WTC11 (cell line): ENCODE data around the gene NFS1.

Source experiments
- ELF4 ChIP-seq: sonication (generic); formaldehyde crosslinking; IDR thresholded peaks from 2 replicates; pipeline ENCODE4 v1.8.1; 2022; ENCODE audit warnings: low read depth, mild to moderate bottlenecking, moderate library complexity, missing genetic modification reagents
- JAZF1 ChIP-seq: fragments of 250-450 bp; sonication (Bioruptor Pico); IDR thresholded peaks from 2 replicates; pipeline ENCODE4 v1.9.0; 2021; ENCODE audit warnings: moderate library complexity, mild to moderate bottlenecking, inconsistent platforms
- JUN ChIP-seq: sonication (generic); formaldehyde crosslinking; IDR thresholded peaks from 2 replicates; pipeline ENCODE4 v1.8.0; 2023; ENCODE audit warnings: mild to moderate bottlenecking, missing genetic modification reagents
- NFYB ChIP-seq: sonication (generic); formaldehyde crosslinking; conservative IDR thresholded peaks from 2 replicates; pipeline ENCODE4 v1.8.0; 2022; ENCODE audit warnings: low read depth, missing genetic modification reagents
- TCF7 ChIP-seq: sonication (generic); formaldehyde crosslinking; IDR thresholded peaks from 2 replicates; pipeline ENCODE4 v1.8.0; 2022; ENCODE audit warnings: mild to moderate bottlenecking, low read depth, missing genetic modification reagents, moderate library complexity
- TEAD4 ChIP-seq: sonication (generic); formaldehyde crosslinking; IDR thresholded peaks from 2 replicates; pipeline ENCODE4 v1.8.0; 2022; ENCODE audit warnings: mild to moderate bottlenecking, missing genetic modification reagents
- ZNF416 ChIP-seq: fragments of 250-450 bp; sonication (Bioruptor Pico); IDR thresholded peaks from 2 replicates; pipeline ENCODE4 v1.9.0; 2021; ENCODE audit warnings: mild to moderate bottlenecking, inconsistent platforms
- TF ChIP-seq, protein P1 (sequence below): sonication (generic); formaldehyde crosslinking; IDR thresholded peaks from 2 replicates; pipeline ENCODE4 v1.8.1; 2022; ENCODE audit warnings: low read depth, missing genetic modification reagents, borderline replicate concordance
- TF ChIP-seq, protein P2 (sequence below): sonication (generic); formaldehyde crosslinking; IDR thresholded peaks from 2 replicates; pipeline ENCODE4 v1.8.1; 2022; ENCODE audit warnings: missing genetic modification reagents, borderline replicate concordance
- TF ChIP-seq, protein P3 (sequence below): sonication (generic); formaldehyde crosslinking; IDR thresholded peaks from 2 replicates; pipeline ENCODE4 v1.8.1; 2022; ENCODE audit warnings: mild to moderate bottlenecking, moderate library complexity, missing genetic modification reagents
- TF ChIP-seq, protein P4 (sequence below): fragments of 200-600 bp; IDR thresholded peaks from 2 replicates; pipeline ENCODE4 v1.8.0; 2022; ENCODE audit warnings: antibody characterized with exemption
- TF ChIP-seq, protein P5 (sequence below): sonication (generic); formaldehyde crosslinking; IDR thresholded peaks from 2 replicates; pipeline ENCODE4 v1.8.1; 2023; ENCODE audit warnings: mild to moderate bottlenecking, moderate library complexity, missing genetic modification reagents
- TF ChIP-seq, protein P6 (sequence below): sonication (generic); formaldehyde crosslinking; IDR thresholded peaks from 2 replicates; pipeline ENCODE4 v1.8.1; 2022; ENCODE audit warnings: low read depth, mild to moderate bottlenecking, moderate library complexity, missing genetic modification reagents, borderline replicate concordance
- TF ChIP-seq, protein P7 (sequence below): fragments of 250-450 bp; sonication (Bioruptor Pico); IDR thresholded peaks from 2 replicates; pipeline ENCODE4 v1.9.0; 2021; ENCODE audit warnings: mild to moderate bottlenecking

DNA sequence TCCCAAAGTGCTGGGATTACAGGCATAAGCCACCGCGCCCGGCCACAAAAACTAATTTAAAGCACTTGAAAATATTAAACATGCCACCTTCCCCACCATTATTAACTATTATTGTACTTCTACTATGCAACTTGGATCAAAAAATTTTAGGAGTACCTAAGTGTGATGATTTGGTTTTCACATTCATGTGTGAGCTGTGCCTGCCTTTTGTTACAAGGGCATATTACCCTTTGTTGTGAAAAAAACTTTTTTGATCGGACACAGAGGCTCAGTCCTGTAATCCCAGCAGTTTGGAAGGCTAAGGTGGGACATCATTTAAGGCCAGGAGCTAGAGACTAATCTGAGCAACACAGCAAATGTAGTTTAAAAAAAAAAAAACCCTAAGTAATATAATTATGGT is 17.2 kb upstream of the NFS1 start:
- TF ChIP-seq, protein P1, sequence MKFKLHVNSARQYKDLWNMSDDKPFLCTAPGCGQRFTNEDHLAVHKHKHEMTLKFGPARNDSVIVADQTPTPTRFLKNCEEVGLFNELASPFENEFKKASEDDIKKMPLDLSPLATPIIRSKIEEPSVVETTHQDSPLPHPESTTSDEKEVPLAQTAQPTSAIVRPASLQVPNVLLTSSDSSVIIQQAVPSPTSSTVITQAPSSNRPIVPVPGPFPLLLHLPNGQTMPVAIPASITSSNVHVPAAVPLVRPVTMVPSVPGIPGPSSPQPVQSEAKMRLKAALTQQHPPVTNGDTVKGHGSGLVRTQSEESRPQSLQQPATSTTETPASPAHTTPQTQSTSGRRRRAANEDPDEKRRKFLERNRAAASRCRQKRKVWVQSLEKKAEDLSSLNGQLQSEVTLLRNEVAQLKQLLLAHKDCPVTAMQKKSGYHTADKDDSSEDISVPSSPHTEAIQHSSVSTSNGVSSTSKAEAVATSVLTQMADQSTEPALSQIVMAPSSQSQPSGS (CRISPR knock-in tag): no peak
- TF ChIP-seq, protein P2, sequence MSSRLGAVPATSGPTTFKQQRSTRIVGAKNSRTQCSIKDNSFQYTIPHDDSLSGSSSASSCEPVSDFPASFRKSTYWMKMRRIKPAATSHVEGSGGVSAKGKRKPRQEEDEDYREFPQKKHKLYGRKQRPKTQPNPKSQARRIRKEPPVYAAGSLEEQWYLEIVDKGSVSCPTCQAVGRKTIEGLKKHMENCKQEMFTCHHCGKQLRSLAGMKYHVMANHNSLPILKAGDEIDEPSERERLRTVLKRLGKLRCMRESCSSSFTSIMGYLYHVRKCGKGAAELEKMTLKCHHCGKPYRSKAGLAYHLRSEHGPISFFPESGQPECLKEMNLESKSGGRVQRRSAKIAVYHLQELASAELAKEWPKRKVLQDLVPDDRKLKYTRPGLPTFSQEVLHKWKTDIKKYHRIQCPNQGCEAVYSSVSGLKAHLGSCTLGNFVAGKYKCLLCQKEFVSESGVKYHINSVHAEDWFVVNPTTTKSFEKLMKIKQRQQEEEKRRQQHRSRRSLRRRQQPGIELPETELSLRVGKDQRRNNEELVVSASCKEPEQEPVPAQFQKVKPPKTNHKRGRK (CRISPR knock-in tag): no peak
- no peak for TF ChIP-seq JUN
- TF ChIP-seq, protein P3, sequence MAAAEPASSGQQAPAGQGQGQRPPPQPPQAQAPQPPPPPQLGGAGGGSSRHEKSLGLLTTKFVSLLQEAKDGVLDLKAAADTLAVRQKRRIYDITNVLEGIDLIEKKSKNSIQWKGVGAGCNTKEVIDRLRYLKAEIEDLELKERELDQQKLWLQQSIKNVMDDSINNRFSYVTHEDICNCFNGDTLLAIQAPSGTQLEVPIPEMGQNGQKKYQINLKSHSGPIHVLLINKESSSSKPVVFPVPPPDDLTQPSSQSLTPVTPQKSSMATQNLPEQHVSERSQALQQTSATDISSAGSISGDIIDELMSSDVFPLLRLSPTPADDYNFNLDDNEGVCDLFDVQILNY: no peak
- TF ChIP-seq TCF7 (CRISPR knock-in tag): no peak
- TF ChIP-seq, protein P4, sequence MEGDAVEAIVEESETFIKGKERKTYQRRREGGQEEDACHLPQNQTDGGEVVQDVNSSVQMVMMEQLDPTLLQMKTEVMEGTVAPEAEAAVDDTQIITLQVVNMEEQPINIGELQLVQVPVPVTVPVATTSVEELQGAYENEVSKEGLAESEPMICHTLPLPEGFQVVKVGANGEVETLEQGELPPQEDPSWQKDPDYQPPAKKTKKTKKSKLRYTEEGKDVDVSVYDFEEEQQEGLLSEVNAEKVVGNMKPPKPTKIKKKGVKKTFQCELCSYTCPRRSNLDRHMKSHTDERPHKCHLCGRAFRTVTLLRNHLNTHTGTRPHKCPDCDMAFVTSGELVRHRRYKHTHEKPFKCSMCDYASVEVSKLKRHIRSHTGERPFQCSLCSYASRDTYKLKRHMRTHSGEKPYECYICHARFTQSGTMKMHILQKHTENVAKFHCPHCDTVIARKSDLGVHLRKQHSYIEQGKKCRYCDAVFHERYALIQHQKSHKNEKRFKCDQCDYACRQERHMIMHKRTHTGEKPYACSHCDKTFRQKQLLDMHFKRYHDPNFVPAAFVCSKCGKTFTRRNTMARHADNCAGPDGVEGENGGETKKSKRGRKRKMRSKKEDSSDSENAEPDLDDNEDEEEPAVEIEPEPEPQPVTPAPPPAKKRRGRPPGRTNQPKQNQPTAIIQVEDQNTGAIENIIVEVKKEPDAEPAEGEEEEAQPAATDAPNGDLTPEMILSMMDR: no peak
- TF ChIP-seq, protein P5, sequence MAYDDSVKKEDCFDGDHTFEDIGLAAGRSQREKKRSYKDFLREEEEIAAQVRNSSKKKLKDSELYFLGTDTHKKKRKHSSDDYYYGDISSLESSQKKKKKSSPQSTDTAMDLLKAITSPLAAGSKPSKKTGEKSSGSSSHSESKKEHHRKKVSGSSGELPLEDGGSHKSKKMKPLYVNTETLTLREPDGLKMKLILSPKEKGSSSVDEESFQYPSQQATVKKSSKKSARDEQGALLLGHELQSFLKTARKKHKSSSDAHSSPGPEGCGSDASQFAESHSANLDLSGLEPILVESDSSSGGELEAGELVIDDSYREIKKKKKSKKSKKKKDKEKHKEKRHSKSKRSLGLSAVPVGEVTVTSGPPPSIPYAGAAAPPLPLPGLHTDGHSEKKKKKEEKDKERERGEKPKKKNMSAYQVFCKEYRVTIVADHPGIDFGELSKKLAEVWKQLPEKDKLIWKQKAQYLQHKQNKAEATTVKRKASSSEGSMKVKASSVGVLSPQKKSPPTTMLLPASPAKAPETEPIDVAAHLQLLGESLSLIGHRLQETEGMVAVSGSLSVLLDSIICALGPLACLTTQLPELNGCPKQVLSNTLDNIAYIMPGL (CRISPR knock-in tag): no peak
- TF ChIP-seq ELF4 (CRISPR knock-in tag): no peak
- TF ChIP-seq ZNF416 (CRISPR knock-in tag): no peak
- TF ChIP-seq, protein P6, sequence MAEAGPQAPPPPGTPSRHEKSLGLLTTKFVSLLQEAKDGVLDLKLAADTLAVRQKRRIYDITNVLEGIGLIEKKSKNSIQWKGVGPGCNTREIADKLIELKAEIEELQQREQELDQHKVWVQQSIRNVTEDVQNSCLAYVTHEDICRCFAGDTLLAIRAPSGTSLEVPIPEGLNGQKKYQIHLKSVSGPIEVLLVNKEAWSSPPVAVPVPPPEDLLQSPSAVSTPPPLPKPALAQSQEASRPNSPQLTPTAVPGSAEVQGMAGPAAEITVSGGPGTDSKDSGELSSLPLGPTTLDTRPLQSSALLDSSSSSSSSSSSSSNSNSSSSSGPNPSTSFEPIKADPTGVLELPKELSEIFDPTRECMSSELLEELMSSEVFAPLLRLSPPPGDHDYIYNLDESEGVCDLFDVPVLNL (CRISPR knock-in tag): no peak
- TF ChIP-seq, protein P7, sequence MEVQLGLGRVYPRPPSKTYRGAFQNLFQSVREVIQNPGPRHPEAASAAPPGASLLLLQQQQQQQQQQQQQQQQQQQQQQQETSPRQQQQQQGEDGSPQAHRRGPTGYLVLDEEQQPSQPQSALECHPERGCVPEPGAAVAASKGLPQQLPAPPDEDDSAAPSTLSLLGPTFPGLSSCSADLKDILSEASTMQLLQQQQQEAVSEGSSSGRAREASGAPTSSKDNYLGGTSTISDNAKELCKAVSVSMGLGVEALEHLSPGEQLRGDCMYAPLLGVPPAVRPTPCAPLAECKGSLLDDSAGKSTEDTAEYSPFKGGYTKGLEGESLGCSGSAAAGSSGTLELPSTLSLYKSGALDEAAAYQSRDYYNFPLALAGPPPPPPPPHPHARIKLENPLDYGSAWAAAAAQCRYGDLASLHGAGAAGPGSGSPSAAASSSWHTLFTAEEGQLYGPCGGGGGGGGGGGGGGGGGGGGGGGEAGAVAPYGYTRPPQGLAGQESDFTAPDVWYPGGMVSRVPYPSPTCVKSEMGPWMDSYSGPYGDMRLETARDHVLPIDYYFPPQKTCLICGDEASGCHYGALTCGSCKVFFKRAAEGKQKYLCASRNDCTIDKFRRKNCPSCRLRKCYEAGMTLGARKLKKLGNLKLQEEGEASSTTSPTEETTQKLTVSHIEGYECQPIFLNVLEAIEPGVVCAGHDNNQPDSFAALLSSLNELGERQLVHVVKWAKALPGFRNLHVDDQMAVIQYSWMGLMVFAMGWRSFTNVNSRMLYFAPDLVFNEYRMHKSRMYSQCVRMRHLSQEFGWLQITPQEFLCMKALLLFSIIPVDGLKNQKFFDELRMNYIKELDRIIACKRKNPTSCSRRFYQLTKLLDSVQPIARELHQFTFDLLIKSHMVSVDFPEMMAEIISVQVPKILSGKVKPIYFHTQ (CRISPR knock-in tag): no peak
- no peak for TF ChIP-seq TEAD4 (CRISPR knock-in tag)
- no peak for TF ChIP-seq JAZF1
- no peak for TF ChIP-seq NFYB (CRISPR knock-in tag)
